Endothelial cell of umbilical vein (primary cell): ENCODE data around the gene TFF2. TPM values are rescaled to one million over a fixed set of nuclear protein-coding genes. Genes with fewer than 3 reads are reported as not detected.

Experiments used
- BruUV-seq: library from RNA; stranded (reverse); fragments of 400-500 nt; replicated peaks from 2 replicates; lab custom pipeline; 2021; lab: Mats Ljungman, UMichigan
- CTCF ChIA-PET: fragments of 300-600, 350-600 bp; sonication (Branson Sonifier 250); formaldehyde crosslinking; loops from one replicate; lab custom pipeline; 2021; ENCODE audit warnings: antibody characterized with exemption, inconsistent platforms; lab: Charles Lee
- POLR2A ChIA-PET: fragments of 300-600, 350-600 bp; sonication (Branson Sonifier 250); formaldehyde crosslinking; loops from one replicate; lab custom pipeline; 2021; ENCODE audit warnings: antibody characterized with exemption, inconsistent platforms; lab: Charles Lee
- DNase-seq: peaks from one replicate; pipeline ENCODE4 v3.0.0-alpha.2; 2011; ENCODE audit warnings: low read depth, low spot score
- FAIRE-seq: peaks from 2 replicates; lab custom pipeline; 2011; peaks lifted over from hg19 to GRCh38; lab: Jason Lieb, UNC
- H2AFZ ChIP-seq: 2 replicates; pipeline ENCODE4 v1.6.0; 2012; ENCODE audit warnings: low read depth, low read length, control low read depth, inconsistent platforms
- H3K27ac ChIP-seq: 2 replicates; pipeline ENCODE4 v1.5.1; 2011; ENCODE audit warnings: low read depth, mild to moderate bottlenecking, control low read depth, low read length, moderate library complexity; ENCODE audit not compliant: insufficient read depth
- H3K27me3 ChIP-seq, 2 experiments: 2 replicates each; pipeline versions ENCODE4 v1.6.0 to v1.6.1; 2011; ENCODE audit warnings: low read length in 2 of 2, mixed read lengths in 1 of 2; ENCODE audit not compliant: control insufficient read depth in 2 of 2, insufficient read depth in 2 of 2
- H3K36me3 ChIP-seq, 2 experiments: 2 replicates in 1 of 2; 3 replicates in 1 of 2; pipeline ENCODE4 v1.5.1; 2011; ENCODE audit warnings: low read length in 2 of 2, mild to moderate bottlenecking in 1 of 2, moderate library complexity in 1 of 2; ENCODE audit not compliant: control insufficient read depth in 2 of 2, insufficient read depth in 2 of 2; ENCODE audit errors: extremely low read depth in 1 of 2
- H3K4me1 ChIP-seq: 3 replicates; pipeline ENCODE4 v1.5.1; 2011; ENCODE audit warnings: mild to moderate bottlenecking, low read length; ENCODE audit not compliant: control insufficient read depth, insufficient read depth; ENCODE audit errors: extremely low read depth
- H3K4me2 ChIP-seq: 2 replicates; pipeline ENCODE4 v1.6.1; 2011; ENCODE audit warnings: low read length, control low read depth, mixed read lengths; ENCODE audit not compliant: insufficient read depth
- H3K4me3 ChIP-seq, 3 experiments: fragments of 200-600 bp in 1 of 3; sonication (generic), shearing (Covaris generic) in 1 of 3; replicated peaks in 1 of 3; 2 replicates each; pipeline ENCODE4 v1.5.1; 2011 to 2016; ENCODE audit warnings: control low read depth in 3 of 3, low read length in 3 of 3, mild to moderate bottlenecking in 2 of 3, inconsistent platforms in 1 of 3, low read depth in 1 of 3, moderate library complexity in 1 of 3; ENCODE audit not compliant: insufficient read depth in 1 of 3
- H3K79me2 ChIP-seq: 2 replicates; pipeline ENCODE4 v1.6.0; 2012; ENCODE audit warnings: low read length, inconsistent platforms; ENCODE audit not compliant: control insufficient read depth, insufficient read depth
- H3K9ac ChIP-seq: replicated peaks from 2 replicates; pipeline ENCODE3; 2011; ENCODE audit warnings: low read length, control low read depth; ENCODE audit not compliant: insufficient read depth; ENCODE audit errors: extremely low read depth
- H3K9me1 ChIP-seq: replicated peaks from 3 replicates; pipeline ENCODE4 v1.6.0; 2011; ENCODE audit warnings: mild to moderate bottlenecking, low read length; ENCODE audit not compliant: control insufficient read depth, insufficient read depth; ENCODE audit errors: extremely low read depth
- H3K9me3 ChIP-seq: replicated peaks from 2 replicates; pipeline ENCODE4 v1.5.1; 2012; ENCODE audit warnings: low read length, inconsistent platforms; ENCODE audit not compliant: control insufficient read depth, insufficient read depth
- H4K20me1 ChIP-seq: replicated peaks from 2 replicates; pipeline ENCODE3; 2011; ENCODE audit warnings: mild to moderate bottlenecking, low read length; ENCODE audit not compliant: control insufficient read depth, insufficient read depth; ENCODE audit errors: extremely low read depth
- EZH2 ChIP-seq: IDR thresholded peaks from 2 replicates; pipeline ENCODE4 v1.6.1; 2012; ENCODE audit warnings: borderline replicate concordance, low read depth, mild to moderate bottlenecking, moderate library complexity, low read length, inconsistent platforms; ENCODE audit not compliant: severe bottlenecking
- FOS ChIP-seq: IDR thresholded peaks from 2 replicates; pipeline ENCODE4 v1.6.1; 2011; ENCODE audit warnings: mild to moderate bottlenecking, low read length, moderate library complexity, borderline replicate concordance; ENCODE audit not compliant: insufficient read depth
- GATA2 ChIP-seq: IDR thresholded peaks from 2 replicates; pipeline ENCODE4 v1.7.0; 2011; ENCODE audit warnings: low read depth, mild to moderate bottlenecking, moderate library complexity, mixed read lengths, low read length; ENCODE audit not compliant: insufficient read length, insufficient read depth
- JUN ChIP-seq: IDR thresholded peaks from 2 replicates; pipeline ENCODE4 v1.6.1; 2011; ENCODE audit warnings: borderline replicate concordance, low read depth; ENCODE audit not compliant: insufficient read length, insufficient read depth
- MAX ChIP-seq: IDR thresholded peaks from 2 replicates; pipeline ENCODE4 v1.6.1; 2011; ENCODE audit not compliant: insufficient read depth, insufficient read length
- MYC ChIP-seq: IDR thresholded peaks from one replicate; pipeline ENCODE4 v1.6.1; 2011; ENCODE audit warnings: mild to moderate bottlenecking, low read depth, low read length
- POLR2A ChIP-seq: IDR thresholded peaks from 2 replicates; pipeline ENCODE4 v1.6.1; 2012; ENCODE audit warnings: low read depth, mild to moderate bottlenecking, control low read depth, low read length
- POLR2AphosphoS5 ChIP-seq: IDR thresholded peaks from 2 replicates; pipeline ENCODE4 v1.6.1; 2012; ENCODE audit warnings: low read depth, mild to moderate bottlenecking, control low read depth, low read length, moderate library complexity; ENCODE audit not compliant: insufficient read depth
- dilution Hi-C: fragments of 300-500 bp; cut with MboI; formaldehyde crosslinking; loops from one replicate; pipeline ENCODE4 v1.15.0; 2019; ENCODE audit warnings: low sequenced_read_pairs; ENCODE audit not compliant: extremely low pct_ligation_motif_present
- intact Hi-C: fragments of 100-400 bp; cut with micrococcal nuclease; formaldehyde crosslinking; loops from one replicate; pipeline ENCODE4 v1.10.0; 2022
- polyA plus RNA-seq, 4 experiments: library from polyadenylated mRNA; depleted of rRNA in 3 of 4; stranded (reverse) in 3 of 4; unstranded in 1 of 4; fragments of >200 nt; gene quantifications; 2 replicates each; pipeline versions ENCODE4 v1.2.1 to v1.2.3, GENCODE V29; 2011 to 2012; ENCODE audit warnings: missing spikeins in 1 of 4
- total RNA-seq: library from RNA; stranded (reverse); gene quantifications from 2 replicates; pipeline ENCODE4 v1.2.3, GENCODE V29; 2021
- TF ChIP-seq, protein P1 (sequence below), 2 donors: IDR thresholded peaks; 1 replicate in 1 of 2; 2 replicates in 1 of 2; pipeline ENCODE4 v1.5.1; 2011; ENCODE audit warnings: low read length in 2 of 2, mild to moderate bottlenecking in 2 of 2, moderate library complexity in 2 of 2, control low read depth in 1 of 2, inconsistent platforms in 1 of 2, low read depth in 1 of 2; ENCODE audit not compliant: insufficient read depth in 1 of 2; ENCODE audit errors: extremely low read depth in 1 of 2

The TFF2 gene
- total and polyA plus RNA-seq, 2 donors (not counting 3 experiments of a cell fraction or from before 2014, with no cell fraction given): not detected

DNA sequence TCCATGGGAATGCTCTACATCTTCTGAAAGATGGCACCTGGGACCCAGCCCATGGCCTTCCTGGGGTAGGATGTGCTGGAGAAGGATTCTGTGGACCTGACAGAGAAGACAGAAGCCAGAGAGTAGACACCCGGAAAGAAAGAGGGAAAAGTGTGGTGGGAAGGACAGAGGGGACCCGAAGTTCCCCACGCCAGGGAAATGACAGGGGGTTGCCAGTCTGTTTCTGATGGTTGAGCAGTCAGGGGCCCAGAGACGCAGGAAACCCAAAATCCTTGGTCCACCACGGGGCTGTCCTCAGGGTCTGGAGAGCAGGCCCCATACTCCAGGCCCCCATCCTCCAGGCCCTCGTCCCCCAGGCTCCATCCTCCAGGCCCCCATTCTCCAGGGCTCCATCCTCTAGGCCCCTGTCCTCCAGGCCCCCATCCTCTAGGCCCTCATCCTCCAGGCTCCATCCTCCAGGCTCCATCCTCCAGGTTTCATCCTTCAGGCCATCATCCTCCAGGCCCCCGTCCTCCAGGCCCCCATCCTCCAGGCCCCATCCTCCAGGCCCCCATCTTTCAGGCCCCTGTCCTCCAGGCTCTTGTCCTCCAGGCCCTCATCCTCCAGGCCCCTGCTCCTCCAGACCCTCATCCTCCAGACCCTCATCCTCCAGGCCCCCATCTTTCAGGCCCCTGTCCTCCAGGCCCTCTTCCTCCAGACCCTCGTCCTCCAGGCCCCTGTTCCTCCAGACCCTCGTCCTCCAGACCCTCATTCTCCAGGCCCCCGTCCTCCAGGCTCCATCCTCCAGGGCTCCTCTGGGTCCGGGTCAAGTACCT, 1.0 kb upstream of the TFF2 start:
- H4K20me1 ChIP-seq: no peaks in the 10 kb centered on the region
- H3K79me2 ChIP-seq: no peaks in the 10 kb centered on the region
- FAIRE-seq: no peak
- no peak overlapping the region for H3K4me3 ChIP-seq
- no peak overlapping the region for H3K4me2 ChIP-seq
- H3K9me3 ChIP-seq: no peaks in the 10 kb centered on the region
- TF ChIP-seq JUN (no peak), MYC (no peak), EZH2 (no peak), MAX (no peak), POLR2AphosphoS5 (no peak), POLR2A (no peak), GATA2 (no peak), FOS (no peak)
- TF ChIP-seq, protein P1, sequence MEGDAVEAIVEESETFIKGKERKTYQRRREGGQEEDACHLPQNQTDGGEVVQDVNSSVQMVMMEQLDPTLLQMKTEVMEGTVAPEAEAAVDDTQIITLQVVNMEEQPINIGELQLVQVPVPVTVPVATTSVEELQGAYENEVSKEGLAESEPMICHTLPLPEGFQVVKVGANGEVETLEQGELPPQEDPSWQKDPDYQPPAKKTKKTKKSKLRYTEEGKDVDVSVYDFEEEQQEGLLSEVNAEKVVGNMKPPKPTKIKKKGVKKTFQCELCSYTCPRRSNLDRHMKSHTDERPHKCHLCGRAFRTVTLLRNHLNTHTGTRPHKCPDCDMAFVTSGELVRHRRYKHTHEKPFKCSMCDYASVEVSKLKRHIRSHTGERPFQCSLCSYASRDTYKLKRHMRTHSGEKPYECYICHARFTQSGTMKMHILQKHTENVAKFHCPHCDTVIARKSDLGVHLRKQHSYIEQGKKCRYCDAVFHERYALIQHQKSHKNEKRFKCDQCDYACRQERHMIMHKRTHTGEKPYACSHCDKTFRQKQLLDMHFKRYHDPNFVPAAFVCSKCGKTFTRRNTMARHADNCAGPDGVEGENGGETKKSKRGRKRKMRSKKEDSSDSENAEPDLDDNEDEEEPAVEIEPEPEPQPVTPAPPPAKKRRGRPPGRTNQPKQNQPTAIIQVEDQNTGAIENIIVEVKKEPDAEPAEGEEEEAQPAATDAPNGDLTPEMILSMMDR (IDR thresholded peaks at IDR 0.05; ENCODE audit: extremely low read depth in 1 of 2, insufficient read depth in 1 of 2, low read depth in 1 of 2, low read length in 2 of 2): no peak
- H2AFZ ChIP-seq: no peak overlapping the region
- H3K36me3 ChIP-seq: no peaks in the 10 kb centered on the region
- no peak overlapping the region for H3K27ac ChIP-seq
- ChIA-PET CTCF (no interaction called here), POLR2A (no interaction called here)
- dilution Hi-C loops (no loop called here), intact Hi-C loops (no loop called here)
- BruUV-seq: no TSS peak
- no peak for DNase-seq
- H3K9ac ChIP-seq: no peak overlapping the region
- H3K27me3 ChIP-seq: no peaks in the 10 kb centered on the region
- no peaks in the 10 kb centered on the region for H3K9me1 ChIP-seq
- H3K4me1 ChIP-seq: no peaks in the 10 kb centered on the region
